Measurements from ENCODE around the gene ITPA. TPM values are rescaled to one million over a fixed set of nuclear protein-coding genes. Genes with fewer than 3 reads are reported as not detected.

The ITPA gene
- total and polyA plus RNA-seq, 2 of the 13 experiments (the other 11 are each of a cell fraction or from before 2014, with no cell fraction given): 60.1 to 103 TPM

GRCh38 chr20:3204124-3204794 lies 5.0 kb upstream of the ITPA start, which contains the start of gene DDRGK1 (continued):
- TF ChIP-seq ZNF891 (CRISPR knock-in tag; IDR thresholded peaks at IDR 0.05): peak; percentile 97; the same call in 1 of the 2 replicates
- peak; percentile 60 for TF ChIP-seq PITX1 (CRISPR knock-in tag; IDR thresholded peaks at IDR 0.05)
- 0 out of 2 replicates have a peak, but pooled peaks have one; percentile 32 for TF ChIP-seq HDAC6 (IDR thresholded peaks at IDR 0.05; ENCODE audit: low read depth, low read length)
- TF ChIP-seq FLYWCH1 (CRISPR knock-in tag; IDR thresholded peaks at IDR 0.05): no peak
- peak; percentile 57 for TF ChIP-seq ZNF652 (CRISPR knock-in tag; IDR thresholded peaks at IDR 0.05; ENCODE audit: borderline replicate concordance, low read depth)
- TF ChIP-seq ZNF772 (CRISPR knock-in tag; IDR thresholded peaks at IDR 0.05): peak; percentile 92
- peak; percentile 84 for TF ChIP-seq ZNF354B (CRISPR knock-in tag; IDR thresholded peaks at IDR 0.05)
- peak; percentile 93 for TF ChIP-seq KAT8 (CRISPR knock-in tag; IDR thresholded peaks at IDR 0.05)
- TF ChIP-seq THAP9 (CRISPR knock-in tag; IDR thresholded peaks at IDR 0.05; ENCODE audit: borderline replicate concordance): peak; percentile 92; the same call in 1 of the 2 replicates
- TF ChIP-seq BHLHE40 (IDR thresholded peaks at IDR 0.05; ENCODE audit: low read length): peak; percentile 83
- TF ChIP-seq CBX5 (CRISPR knock-in tag; IDR thresholded peaks at IDR 0.05; ENCODE audit: borderline replicate concordance): no peak; the same call in 1 of the 2 replicates
- TF ChIP-seq ZNF605 (CRISPR knock-in tag; IDR thresholded peaks at IDR 0.05): peak; percentile 98; the same call in 1 of the 2 replicates
- peak; percentile 82; the same call in 1 of the 2 replicates for TF ChIP-seq TERF1 (CRISPR knock-in tag; IDR thresholded peaks at IDR 0.05)
- peak; percentile 77 for TF ChIP-seq BRD4 (CRISPR knock-in tag; IDR thresholded peaks at IDR 0.05)
- peak; percentile 86 for TF ChIP-seq NFAT5 (CRISPR knock-in tag; IDR thresholded peaks at IDR 0.05)
- TF ChIP-seq MTERF4 (CRISPR knock-in tag; IDR thresholded peaks at IDR 0.05): peak; percentile 28; the same call in 1 of the 2 replicates
- TF ChIP-seq U2AF2 (IDR thresholded peaks at IDR 0.05; ENCODE audit: low read depth, low read length): no peak
- TF ChIP-seq ZNF674 (CRISPR knock-in tag; IDR thresholded peaks at IDR 0.05; ENCODE audit: low read depth): 0 out of 2 replicates have a peak, but pooled peaks have one; percentile 92
- TF ChIP-seq DNMT3B (CRISPR knock-in tag; conservative IDR thresholded peaks at IDR 0.05): peak; percentile 15; the same call in 1 of the 2 replicates
- no peak for TF ChIP-seq PRPF4 (IDR thresholded peaks at IDR 0.05; ENCODE audit: low read depth, low read length, poor library complexity, severe bottlenecking)

Data from HepG2 (cell line).